ENCODE results near the gene RGS7BP.

Gene RGS7BP

GRCh38 chr5:64637144-64637543 is 131.3 kb downstream of the RGS7BP start:
- no peak for DNase-seq

- no peak for DNase-seq
Observed at GRCh38 chr5:64637837-64638443, 132.1 kb downstream of the RGS7BP start.

GRCh38 chr5:64644831-64645230 is 139.0 kb downstream of the RGS7BP start:
- DNase-seq: no peak

- DNase-seq: no peak
Observed at GRCh38 chr5:64646169-64646568, 140.4 kb downstream of the RGS7BP start.

- no peak for DNase-seq
Observed at GRCh38 chr5:64649512-64649911, 143.7 kb downstream of the RGS7BP start.

GRCh38 chr5:64653766-64654560 is 148.1 kb downstream of the RGS7BP start:
- DNase-seq: no peak

GRCh38 chr5:64654561-64654938 is 148.7 kb downstream of the RGS7BP start:
- DNase-seq: no peak

- DNase-seq: no peak
Observed at GRCh38 chr5:64655596-64655995, 149.8 kb downstream of the RGS7BP start.

GRCh38 chr5:64659289-64659688 is 153.5 kb downstream of the RGS7BP start:
- DNase-seq: no peak

All from midbrain (tissue), 1 donor.